ENCODE measurements around the gene APBA2. TPM values are rescaled to one million over a fixed set of nuclear protein-coding genes. Genes with fewer than 3 reads are reported as not detected.

The APBA2 gene
- total RNA-seq, 1 donor from 2014 or later, result 3.8 TPM

DNA sequence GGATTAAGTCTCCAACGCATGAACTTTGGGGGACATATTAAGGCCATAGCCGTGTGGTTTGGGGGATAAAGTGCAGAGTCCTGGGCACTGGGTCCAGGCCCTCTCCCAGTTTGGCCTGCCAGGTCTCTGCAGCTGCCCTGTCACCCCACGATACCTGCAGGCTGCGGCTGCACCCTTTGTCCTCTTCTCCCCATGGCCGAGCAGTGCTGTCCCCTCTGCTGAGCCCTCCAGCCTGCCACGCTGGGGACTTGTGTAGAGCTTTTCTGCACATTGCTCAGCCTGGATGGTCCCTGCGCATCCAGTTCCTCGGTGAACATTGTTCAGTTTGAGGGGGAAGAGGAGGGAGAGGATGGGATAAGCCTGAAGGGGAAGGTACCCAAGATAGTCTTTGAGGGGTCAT, 167.2 kb downstream of the APBA2 start:
- TF ChIP-seq, protein P1, sequence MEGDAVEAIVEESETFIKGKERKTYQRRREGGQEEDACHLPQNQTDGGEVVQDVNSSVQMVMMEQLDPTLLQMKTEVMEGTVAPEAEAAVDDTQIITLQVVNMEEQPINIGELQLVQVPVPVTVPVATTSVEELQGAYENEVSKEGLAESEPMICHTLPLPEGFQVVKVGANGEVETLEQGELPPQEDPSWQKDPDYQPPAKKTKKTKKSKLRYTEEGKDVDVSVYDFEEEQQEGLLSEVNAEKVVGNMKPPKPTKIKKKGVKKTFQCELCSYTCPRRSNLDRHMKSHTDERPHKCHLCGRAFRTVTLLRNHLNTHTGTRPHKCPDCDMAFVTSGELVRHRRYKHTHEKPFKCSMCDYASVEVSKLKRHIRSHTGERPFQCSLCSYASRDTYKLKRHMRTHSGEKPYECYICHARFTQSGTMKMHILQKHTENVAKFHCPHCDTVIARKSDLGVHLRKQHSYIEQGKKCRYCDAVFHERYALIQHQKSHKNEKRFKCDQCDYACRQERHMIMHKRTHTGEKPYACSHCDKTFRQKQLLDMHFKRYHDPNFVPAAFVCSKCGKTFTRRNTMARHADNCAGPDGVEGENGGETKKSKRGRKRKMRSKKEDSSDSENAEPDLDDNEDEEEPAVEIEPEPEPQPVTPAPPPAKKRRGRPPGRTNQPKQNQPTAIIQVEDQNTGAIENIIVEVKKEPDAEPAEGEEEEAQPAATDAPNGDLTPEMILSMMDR (IDR thresholded peaks at IDR 0.05), result no peak
- intact Hi-C loops (cut with DNase I), result no loop called here
- H3K27me3 ChIP-seq (ENCODE audit: low read depth), result no peaks in the 10 kb centered on the region
- H3K4me3 ChIP-seq, result no peak overlapping the region
- no peak overlapping the region for H3K27ac ChIP-seq
- no peaks in the 10 kb centered on the region for H3K4me1 ChIP-seq
- H3K9me3 ChIP-seq, result no peaks in the 10 kb centered on the region
- H3K36me3 ChIP-seq, result no peaks in the 10 kb centered on the region
- ATAC-seq (no peak), DNase-seq (no peak)

- H3K4me3 ChIP-seq, result no peak overlapping the region
- ATAC-seq (no peak), DNase-seq (no peak)
- H3K4me1 ChIP-seq, result no peaks in the 10 kb centered on the region
- H3K27ac ChIP-seq, result no peak overlapping the region
- no peaks in the 10 kb centered on the region for H3K27me3 ChIP-seq (ENCODE audit: low read depth)
- TF ChIP-seq, protein P1 (IDR thresholded peaks at IDR 0.05), result no peak
- intact Hi-C loops (cut with DNase I), result no loop called here
- no peaks in the 10 kb centered on the region for H3K9me3 ChIP-seq
- H3K36me3 ChIP-seq, result no peaks in the 10 kb centered on the region
These were observed 167.9 kb downstream of the APBA2 start for GRCh38 chr15:29053661-29054131.

- DNase-seq, result no peak
- intact Hi-C loops (cut with DNase I), result no loop called here
- ATAC-seq, result peak in 1 of 2 donors; percentile 8
These were observed 168.6 kb downstream of the APBA2 start for GRCh38 chr15:29054171-29055045.

DNA sequence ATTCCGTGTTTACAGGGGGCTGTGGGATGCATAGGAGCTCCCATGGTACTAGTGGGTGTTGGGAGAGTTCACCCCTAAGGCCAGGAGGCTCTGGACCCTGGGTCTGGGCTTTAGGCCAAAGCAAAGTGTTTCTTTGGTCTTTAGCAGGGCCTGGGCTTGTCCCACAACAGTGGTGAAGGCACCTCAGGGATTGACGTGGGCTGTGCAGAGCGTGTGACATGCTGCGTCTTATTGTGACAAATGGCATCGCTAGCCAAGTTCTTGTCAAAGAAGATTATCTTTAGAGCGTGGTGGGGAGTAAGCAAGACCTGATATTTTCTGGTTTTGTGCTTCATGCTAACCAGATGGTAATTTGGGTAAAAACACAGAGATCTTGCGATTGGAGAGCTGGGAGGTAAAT, 170.1 kb downstream of the APBA2 start:
- TF ChIP-seq, protein P1 (IDR thresholded peaks at IDR 0.05), result no peak
- no peak overlapping the region for H3K27ac ChIP-seq
- intact Hi-C loops (cut with DNase I), result no loop called here
- no peaks in the 10 kb centered on the region for H3K4me1 ChIP-seq
- H3K27me3 ChIP-seq (ENCODE audit: low read depth), result no peaks in the 10 kb centered on the region
- DNase-seq (no peak), ATAC-seq (no peak)
- no peaks in the 10 kb centered on the region for H3K36me3 ChIP-seq
- no peaks in the 10 kb centered on the region for H3K9me3 ChIP-seq
- no peak overlapping the region for H3K4me3 ChIP-seq

More at GRCh38 chr15:29054171-29055045, 168.6 kb downstream of the APBA2 start:
- Histone ChIP-seq H3K4me3 (no peak overlapping the region), H3K4me1 (no peaks in the 10 kb centered on the region), H3K27me3 (ENCODE audit: low read depth) (no peaks in the 10 kb centered on the region), H3K9me3 (no peaks in the 10 kb centered on the region), H3K36me3 (no peaks in the 10 kb centered on the region), H3K27ac (no peak overlapping the region)
- TF ChIP-seq, protein P1 (IDR thresholded peaks at IDR 0.05), result no peak

DNA sequence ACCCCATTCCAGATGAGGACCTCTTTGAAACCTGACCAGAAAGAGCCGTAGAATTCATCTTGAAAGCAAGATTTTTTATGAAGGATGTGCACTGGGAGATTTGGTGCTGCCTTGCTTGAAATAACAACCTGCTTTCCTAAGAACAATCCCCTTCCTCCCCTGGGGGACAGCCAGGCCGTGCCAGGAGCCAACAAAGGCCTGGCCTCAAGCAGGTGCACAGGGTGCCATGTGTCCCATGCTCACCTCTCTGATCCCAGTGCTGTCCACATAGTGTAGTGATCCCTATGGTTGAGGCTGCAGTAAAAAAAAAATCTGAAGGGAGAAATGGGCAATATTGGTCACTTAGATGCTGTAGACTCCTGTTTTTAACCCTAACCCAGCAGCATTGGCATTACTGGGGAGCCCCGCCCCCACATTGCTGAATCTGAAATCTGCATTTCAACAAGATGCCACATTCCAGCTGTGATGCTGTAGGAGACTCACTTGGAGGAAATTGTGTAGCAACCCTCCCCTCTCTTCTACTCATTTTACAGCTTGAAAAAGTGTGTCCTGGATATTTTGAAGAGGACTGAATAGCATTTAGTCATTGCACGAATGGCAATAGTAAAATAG, 171.2 kb downstream of the APBA2 start:
- intact Hi-C loops (cut with DNase I), result no loop called here
- no peaks in the 10 kb centered on the region for H3K36me3 ChIP-seq
- H3K4me1 ChIP-seq, result no peaks in the 10 kb centered on the region
- H3K4me3 ChIP-seq, result no peak overlapping the region
- ATAC-seq (no peak), DNase-seq (no peak)
- H3K9me3 ChIP-seq, result no peaks in the 10 kb centered on the region
- no peak overlapping the region for H3K27ac ChIP-seq
- H3K27me3 ChIP-seq (ENCODE audit: low read depth), result no peaks in the 10 kb centered on the region
- TF ChIP-seq, protein P1 (IDR thresholded peaks at IDR 0.05), result no peak

All from lower lobe of right lung (tissue), 2 donors.